CD14-positive monocyte (primary cell): ENCODE measurements around the gene LIN7B. TPM values are rescaled to one million over a fixed set of nuclear protein-coding genes. Genes with fewer than 3 reads are reported as not detected.
A peak's percentile ranks its signal among the peaks of the same experiment; 100 is the strongest.

Experiments used
- DNase-seq, 3 donors: peaks; one replicate each; pipeline ENCODE4 v3.0.0-alpha.2; 2011 to 2022
- H2AFZ ChIP-seq: 2 replicates; pipeline ENCODE4 v1.6.0; 2012; ENCODE audit warnings: mild to moderate bottlenecking, low read depth, low read length, inconsistent platforms; ENCODE audit not compliant: insufficient read depth, poor library complexity, severe bottlenecking
- H3K27ac ChIP-seq, 2 donors: 1 replicate in 1 of 2; 2 replicates in 1 of 2; pipeline ENCODE4 v1.5.1; 2012 to 2013; ENCODE audit warnings: low read length in 2 of 2, control low read depth in 1 of 2, inconsistent platforms in 1 of 2, low read depth in 1 of 2, mild to moderate bottlenecking in 1 of 2
- H3K27me3 ChIP-seq, 2 donors: one replicate each; pipeline versions ENCODE4 v1.6.0 to v1.6.1; 2011 to 2013; ENCODE audit warnings: low read length in 2 of 2; ENCODE audit not compliant: control insufficient read depth in 2 of 2, insufficient read depth in 2 of 2
- H3K36me3 ChIP-seq, 2 donors: replicated peaks in 1 of 2; 1 replicate in 1 of 2; 2 replicates in 1 of 2; pipeline versions ENCODE4 v1.5.1 to v1.6.1; 2012 to 2013; ENCODE audit warnings: low read length in 2 of 2, control low read depth in 1 of 2, inconsistent platforms in 1 of 2, mild to moderate bottlenecking in 1 of 2; ENCODE audit not compliant: insufficient read depth in 2 of 2, control insufficient read depth in 1 of 2
- H3K4me1 ChIP-seq, 2 donors: 1 replicate in 1 of 2; 2 replicates in 1 of 2; pipeline versions ENCODE4 v1.5.1 to v1.6.1; 2012 to 2013; ENCODE audit warnings: low read length in 2 of 2, control low read depth in 1 of 2, inconsistent platforms in 1 of 2, mild to moderate bottlenecking in 1 of 2, moderate library complexity in 1 of 2; ENCODE audit not compliant: insufficient read depth in 2 of 2, control insufficient read depth in 1 of 2
- H3K4me2 ChIP-seq: replicated peaks from 2 replicates; pipeline ENCODE3; 2012; ENCODE audit warnings: low read length, moderate library complexity, mild to moderate bottlenecking; ENCODE audit not compliant: poor library complexity, severe bottlenecking; ENCODE audit errors: extremely low read depth
- H3K4me3 ChIP-seq, 3 experiments: fragments of 200-600 bp in 1 of 3; sonication (generic) in 1 of 3; replicated peaks in 1 of 3; 1 replicate in 2 of 3; 2 replicates in 1 of 3; pipeline ENCODE4 v1.5.1; 2011 to 2013; ENCODE audit warnings: low read length in 3 of 3, mild to moderate bottlenecking in 3 of 3, control low read depth in 2 of 3, low read depth in 2 of 3, inconsistent platforms in 1 of 3, moderate library complexity in 1 of 3
- H3K79me2 ChIP-seq: 2 replicates; pipeline ENCODE4 v1.6.0; 2012; ENCODE audit warnings: mild to moderate bottlenecking, control low read depth, inconsistent platforms, low read length, moderate library complexity; ENCODE audit not compliant: insufficient read depth
- H3K9ac ChIP-seq: 2 replicates; pipeline ENCODE4 v1.6.0; 2017; ENCODE audit warnings: low read length, mild to moderate bottlenecking; ENCODE audit not compliant: insufficient read depth, poor library complexity, severe bottlenecking
- H3K9me3 ChIP-seq, 2 donors: replicated peaks in 1 of 2; 1 replicate in 1 of 2; 2 replicates in 1 of 2; pipeline versions ENCODE4 v1.5.1 to v1.6.1; 2012 to 2013; ENCODE audit warnings: low read length in 2 of 2, control low read depth in 1 of 2; ENCODE audit not compliant: control insufficient read depth in 1 of 2, insufficient read depth in 1 of 2
- H4K20me1 ChIP-seq: 2 replicates; pipeline ENCODE4 v1.6.0; 2012; ENCODE audit warnings: mild to moderate bottlenecking, low read length, control low read depth, moderate library complexity; ENCODE audit not compliant: insufficient read depth
- H3K27ac Mint-ChIP-seq, 7 donors: one replicate each; pipeline ENCODE4 v1.8.0; 2020; ENCODE audit warnings: mild to moderate bottlenecking in 7 of 7, mixed read lengths in 7 of 7, moderate library complexity in 6 of 7, inconsistent platforms in 2 of 7
- H3K27me3 Mint-ChIP-seq, 3 donors: one replicate each; pipeline ENCODE4 v1.8.0; 2021 to 2022; ENCODE audit warnings: low read depth in 3 of 3, mild to moderate bottlenecking in 3 of 3, mixed read lengths in 3 of 3, moderate library complexity in 3 of 3, inconsistent platforms in 1 of 3
- H3K36me3 Mint-ChIP-seq, 2 donors: one replicate each; pipeline ENCODE4 v1.8.0; 2020; ENCODE audit warnings: mixed read lengths in 2 of 2, inconsistent platforms in 1 of 2, mild to moderate bottlenecking in 1 of 2
- H3K4me1 Mint-ChIP-seq: one replicate; pipeline ENCODE4 v1.8.0; 2020; ENCODE audit warnings: mild to moderate bottlenecking, mixed read lengths
- H3K4me3 Mint-ChIP-seq, 2 donors: one replicate each; pipeline ENCODE4 v1.8.0; 2020; ENCODE audit warnings: mild to moderate bottlenecking in 2 of 2, mixed read lengths in 2 of 2, moderate library complexity in 1 of 2
- H3K9me3 Mint-ChIP-seq, 7 donors: one replicate each; pipeline ENCODE4 v1.8.0; 2020 to 2022; ENCODE audit warnings: mixed read lengths in 7 of 7, mild to moderate bottlenecking in 6 of 7, moderate library complexity in 6 of 7, inconsistent platforms in 2 of 7
- CTCF ChIP-seq: fragments of 200-600 bp; IDR thresholded peaks from one replicate; pipeline ENCODE4 v1.8.0; 2022; ENCODE audit warnings: antibody characterized with exemption, mild to moderate bottlenecking
- WGBS: methylation state at CpG from one replicate; pipeline ENCODE4 v1.1.5; 2013; ENCODE audit warnings: missing lambda C conversion rate; ENCODE audit not compliant: insufficient coverage; 5-methylcytosine and 5-hydroxymethylcytosine counted together
- intact Hi-C, 2 donors: fragments of 100-400 bp; cut with micrococcal nuclease; formaldehyde crosslinking; loops; one replicate each; pipeline versions ENCODE4 v1.15.0 to v1.15.1; 2023
- polyA plus RNA-seq, 3 donors: library from polyadenylated mRNA; depleted of rRNA in 1 of 3; unstranded in 2 of 3; stranded (reverse) in 1 of 3; fragments of 300-500 nt in 2 of 3; fragments of >200 nt in 1 of 3; fragmentation: Illumina TruSeq in 2 of 3; gene quantifications; 1 replicate in 2 of 3; 2 replicates in 1 of 3; pipeline ENCODE4 v1.2.3, GENCODE V29; 2012 to 2021

LIN7B gene
- polyA plus RNA-seq, 3 donors = 4.1 to 9.2 (median 4.2) TPM

GRCh38 chr19:49069026-49069425, 45.1 kb upstream of the LIN7B start:
- Mint-ChIP-seq H3K9me3 (peaks cover 0 to 36% (median 17%) of the 10 kb centered on the region in 7 donors), H3K27ac (no peak overlapping the region), H3K36me3 (peaks cover 3 to 8% of the 10 kb centered on the region in 2 donors), H3K4me1 (peaks cover 10% of the 10 kb centered on the region), H3K4me3 (no peak overlapping the region), H3K27me3 (peaks cover 81 to 92% (median 84%) of the 10 kb centered on the region in 3 donors)
- 91% methylated on average over 9 of the region's 9 CpGs for WGBS
- DNase-seq = no peak
- Histone ChIP-seq H3K79me2 (no peaks in the 10 kb centered on the region), H2AFZ (no peak overlapping the region), H3K9me3 (peaks cover 0 to 7% of the 10 kb centered on the region in 2 donors), H3K27ac (no peak overlapping the region), H3K9ac (no peak overlapping the region), H4K20me1 (no peaks in the 10 kb centered on the region), H3K36me3 (no peaks in the 10 kb centered on the region), H3K4me1 (no peaks in the 10 kb centered on the region), H3K4me2 (no peak overlapping the region), H3K4me3 (no peak overlapping the region), H3K27me3 (peaks cover 36 to 88% of the 10 kb centered on the region in 2 donors)
- intact Hi-C loops = no loop called here
- TF ChIP-seq CTCF = no peak

- Histone ChIP-seq H3K27ac (no peak overlapping the region), H3K36me3 (no peaks in the 10 kb centered on the region), H4K20me1 (no peaks in the 10 kb centered on the region), H2AFZ (no peak overlapping the region), H3K4me1 (no peaks in the 10 kb centered on the region), H3K4me3 (no peak overlapping the region), H3K9ac (no peak overlapping the region), H3K27me3 (peaks cover 27 to 80% of the 10 kb centered on the region in 2 donors), H3K9me3 (peaks cover 0 to 7% of the 10 kb centered on the region in 2 donors), H3K4me2 (no peak overlapping the region), H3K79me2 (no peaks in the 10 kb centered on the region)
- peaks cover 11% of the 10 kb centered on the region for H3K4me1 Mint-ChIP-seq
- peaks cover 74 to 86% (median 78%) of the 10 kb centered on the region in 3 donors for H3K27me3 Mint-ChIP-seq
- H3K4me3 Mint-ChIP-seq = peak overlapping the region in 1 of 2 donors; percentile 52
- H3K9me3 Mint-ChIP-seq = peaks cover 0 to 33% (median 17%) of the 10 kb centered on the region in 7 donors
- no peak for DNase-seq
- intact Hi-C loops = no loop called here
- peaks cover 3 to 8% of the 10 kb centered on the region in 2 donors for H3K36me3 Mint-ChIP-seq
- H3K27ac Mint-ChIP-seq = no peak overlapping the region
- 97% methylated on average over 19 of the region's 21 CpGs for WGBS
- TF ChIP-seq CTCF = no peak
Measured at GRCh38 chr19:49070416-49070815, 43.8 kb upstream of the LIN7B start.
